Smooth muscle cell (in vitro differentiated cells): ENCODE measurements around the gene SKP1. TPM values are rescaled to one million over a fixed set of nuclear protein-coding genes. Genes with fewer than 3 reads are reported as not detected.
A peak's percentile ranks its signal among the peaks of the same experiment; 100 is the strongest.

ENCODE experiments used
- DNase-seq: peaks from one replicate; lab custom pipeline; 2025; ENCODE audit not compliant: unreplicated experiment; lab: John Stamatoyannopoulos, UW
- H2AFZ ChIP-seq: fragments of 200-600 bp; sonication (generic); 2 replicates; pipeline ENCODE4 v1.6.0; 2016; ENCODE audit warnings: antibody characterized with exemption, low read depth, mild to moderate bottlenecking
- H3F3A ChIP-seq: fragments of 200-600 bp; sonication (generic); 2 replicates; pipeline ENCODE4 v1.6.0; 2017; ENCODE audit warnings: antibody characterized with exemption, low read depth
- H3K27ac ChIP-seq: fragments of 200-600 bp; sonication (generic); 2 replicates; pipeline ENCODE4 v1.5.1; 2016; ENCODE audit warnings: low read depth, mild to moderate bottlenecking
- H3K27me3 ChIP-seq: fragments of 200-600 bp; sonication (generic); 2 replicates; pipeline ENCODE4 v1.6.1; 2016; ENCODE audit warnings: low read depth, mild to moderate bottlenecking
- H3K36me3 ChIP-seq: fragments of 200-600 bp; sonication (generic); 2 replicates; pipeline ENCODE4 v1.5.1; 2016; ENCODE audit warnings: low read depth
- H3K4me1 ChIP-seq: fragments of 200-600 bp; sonication (generic); 2 replicates; pipeline ENCODE4 v1.5.1; 2016; ENCODE audit warnings: low read depth
- H3K4me2 ChIP-seq: fragments of 200-600 bp; sonication (generic); 2 replicates; pipeline ENCODE4 v1.6.0; 2016; ENCODE audit warnings: mild to moderate bottlenecking
- H3K4me3 ChIP-seq: fragments of 200-600 bp; sonication (generic); 2 replicates; pipeline ENCODE4 v1.5.1; 2016; ENCODE audit warnings: mild to moderate bottlenecking
- H3K79me2 ChIP-seq: fragments of 200-600 bp; sonication (generic); 2 replicates; pipeline ENCODE4 v1.6.0; 2016; ENCODE audit warnings: low read depth, mild to moderate bottlenecking
- H3K9ac ChIP-seq: fragments of 200-600 bp; sonication (generic); 2 replicates; pipeline ENCODE4 v1.6.0; 2016; ENCODE audit warnings: low read depth
- H3K9me3 ChIP-seq: fragments of 200-600 bp; sonication (generic); replicated peaks from 2 replicates; pipeline ENCODE4 v1.5.1; 2016; ENCODE audit warnings: low read depth
- H4K20me1 ChIP-seq: fragments of 200-600 bp; sonication (generic); 2 replicates; pipeline ENCODE4 v1.6.0; 2016; ENCODE audit warnings: low read depth
- WGBS: methylation state at CpG from one replicate; pipeline ENCODE4 v1.1.7; 2016; ENCODE audit warnings: low lambda C conversion rate; 5-methylcytosine and 5-hydroxymethylcytosine counted together
- polyA plus RNA-seq: library from polyadenylated mRNA; unstranded; fragments of >200 nt; fragmentation: Nextera tagmentation; extraction: Ambion mirVana; gene quantifications from 2 replicates; pipeline ENCODE4 v1.2.1, GENCODE V29; 2016
- total RNA-seq: library from RNA; depleted of rRNA; stranded (reverse); fragments of >200 nt; gene quantifications from 2 replicates; pipeline ENCODE4 v1.2.3, GENCODE V29; 2014
- TF ChIP-seq, protein P1 (sequence below): fragments of 200-600 bp; sonication (generic); IDR thresholded peaks from 2 replicates; pipeline ENCODE4 v1.5.1; 2017; ENCODE audit warnings: borderline replicate concordance, mild to moderate bottlenecking, antibody characterized with exemption; ENCODE audit not compliant: insufficient read depth, poor library complexity, severe bottlenecking

Gene SKP1
- total and polyA plus RNA-seq, 2 experiments from 2014 or later: 620 to 739 TPM

DNA sequence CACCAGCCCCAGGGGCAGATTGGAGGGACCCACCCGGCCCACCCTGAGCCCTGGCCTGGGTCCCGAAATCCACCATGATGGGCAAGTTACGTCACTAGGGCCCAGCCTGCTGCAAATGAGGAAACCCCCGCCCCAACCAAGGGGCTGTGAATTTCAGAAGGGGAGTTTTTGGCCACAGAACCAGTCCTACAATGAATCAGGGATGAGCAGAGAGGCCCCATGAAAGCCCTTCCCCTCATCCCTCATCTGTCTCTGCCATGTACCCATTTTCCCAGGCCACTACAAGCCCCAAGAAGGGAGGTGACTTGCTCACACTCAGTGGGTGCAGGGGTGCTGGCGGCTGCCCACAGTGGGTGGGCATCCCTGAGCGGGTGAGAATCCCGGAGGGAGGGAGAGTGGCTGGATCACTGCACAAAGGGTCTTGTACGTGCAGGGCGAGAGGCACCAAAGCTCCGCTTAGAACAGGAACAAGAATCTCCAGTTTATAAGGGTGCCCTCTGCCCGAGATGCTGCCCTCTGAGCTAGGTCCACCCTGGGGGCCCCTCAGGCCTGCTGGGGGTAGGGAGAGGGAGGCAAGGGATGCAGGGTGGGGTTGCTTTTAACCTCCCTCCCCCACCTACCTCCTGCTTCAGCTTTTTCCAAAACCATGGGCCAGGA, 72.6 kb downstream of the SKP1 start:
- no peaks in the 10 kb centered on the region for H3K9me3 ChIP-seq
- H3F3A ChIP-seq: no peaks in the 10 kb centered on the region
- DNase-seq: no peak
- no peak overlapping the region for H3K9ac ChIP-seq
- H3K4me3 ChIP-seq: no peak overlapping the region
- no peak overlapping the region for H3K4me2 ChIP-seq
- no peaks in the 10 kb centered on the region for H3K4me1 ChIP-seq
- 96% methylated on average over 11 of the region's 11 CpGs for WGBS
- no peaks in the 10 kb centered on the region for H3K27me3 ChIP-seq
- no peaks in the 10 kb centered on the region for H3K36me3 ChIP-seq
- H3K79me2 ChIP-seq: no peaks in the 10 kb centered on the region
- H3K27ac ChIP-seq: no peak overlapping the region
- TF ChIP-seq, protein P1, sequence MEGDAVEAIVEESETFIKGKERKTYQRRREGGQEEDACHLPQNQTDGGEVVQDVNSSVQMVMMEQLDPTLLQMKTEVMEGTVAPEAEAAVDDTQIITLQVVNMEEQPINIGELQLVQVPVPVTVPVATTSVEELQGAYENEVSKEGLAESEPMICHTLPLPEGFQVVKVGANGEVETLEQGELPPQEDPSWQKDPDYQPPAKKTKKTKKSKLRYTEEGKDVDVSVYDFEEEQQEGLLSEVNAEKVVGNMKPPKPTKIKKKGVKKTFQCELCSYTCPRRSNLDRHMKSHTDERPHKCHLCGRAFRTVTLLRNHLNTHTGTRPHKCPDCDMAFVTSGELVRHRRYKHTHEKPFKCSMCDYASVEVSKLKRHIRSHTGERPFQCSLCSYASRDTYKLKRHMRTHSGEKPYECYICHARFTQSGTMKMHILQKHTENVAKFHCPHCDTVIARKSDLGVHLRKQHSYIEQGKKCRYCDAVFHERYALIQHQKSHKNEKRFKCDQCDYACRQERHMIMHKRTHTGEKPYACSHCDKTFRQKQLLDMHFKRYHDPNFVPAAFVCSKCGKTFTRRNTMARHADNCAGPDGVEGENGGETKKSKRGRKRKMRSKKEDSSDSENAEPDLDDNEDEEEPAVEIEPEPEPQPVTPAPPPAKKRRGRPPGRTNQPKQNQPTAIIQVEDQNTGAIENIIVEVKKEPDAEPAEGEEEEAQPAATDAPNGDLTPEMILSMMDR: no peak
- H4K20me1 ChIP-seq: no peaks in the 10 kb centered on the region
- no peak overlapping the region for H2AFZ ChIP-seq

DNA sequence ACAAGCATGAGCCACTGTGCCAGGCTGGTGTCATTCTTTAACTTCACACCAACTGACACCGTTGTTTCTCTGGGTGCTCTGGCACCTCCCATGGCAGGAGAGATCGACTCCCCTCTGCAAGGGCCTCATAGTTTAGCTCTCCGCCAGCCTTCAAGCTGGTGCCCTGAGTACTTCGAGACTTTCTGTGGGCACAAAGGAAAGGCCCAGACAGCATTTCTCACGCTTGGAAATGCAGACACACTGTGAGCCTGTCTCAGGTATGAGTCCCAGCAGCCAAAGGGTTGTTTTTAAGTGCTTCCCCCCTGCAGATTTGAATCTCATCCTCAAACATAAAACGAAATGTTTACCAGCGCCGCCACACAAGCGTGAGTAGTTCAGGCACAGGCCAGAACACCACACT, 73.4 kb downstream of the SKP1 start:
- no peak overlapping the region for H3K27ac ChIP-seq
- TF ChIP-seq, protein P1: no peak
- H3K4me1 ChIP-seq: no peaks in the 10 kb centered on the region
- no peaks in the 10 kb centered on the region for H3K27me3 ChIP-seq
- H3F3A ChIP-seq: no peaks in the 10 kb centered on the region
- WGBS: 94% methylated on average over 9 of the region's 9 CpGs
- H3K79me2 ChIP-seq: no peaks in the 10 kb centered on the region
- no peaks in the 10 kb centered on the region for H4K20me1 ChIP-seq
- no peak overlapping the region for H3K4me3 ChIP-seq
- H3K9me3 ChIP-seq: no peaks in the 10 kb centered on the region
- no peak for DNase-seq
- H3K36me3 ChIP-seq: no peaks in the 10 kb centered on the region
- H3K4me2 ChIP-seq: no peak overlapping the region
- no peak overlapping the region for H3K9ac ChIP-seq
- no peak overlapping the region for H2AFZ ChIP-seq

DNA sequence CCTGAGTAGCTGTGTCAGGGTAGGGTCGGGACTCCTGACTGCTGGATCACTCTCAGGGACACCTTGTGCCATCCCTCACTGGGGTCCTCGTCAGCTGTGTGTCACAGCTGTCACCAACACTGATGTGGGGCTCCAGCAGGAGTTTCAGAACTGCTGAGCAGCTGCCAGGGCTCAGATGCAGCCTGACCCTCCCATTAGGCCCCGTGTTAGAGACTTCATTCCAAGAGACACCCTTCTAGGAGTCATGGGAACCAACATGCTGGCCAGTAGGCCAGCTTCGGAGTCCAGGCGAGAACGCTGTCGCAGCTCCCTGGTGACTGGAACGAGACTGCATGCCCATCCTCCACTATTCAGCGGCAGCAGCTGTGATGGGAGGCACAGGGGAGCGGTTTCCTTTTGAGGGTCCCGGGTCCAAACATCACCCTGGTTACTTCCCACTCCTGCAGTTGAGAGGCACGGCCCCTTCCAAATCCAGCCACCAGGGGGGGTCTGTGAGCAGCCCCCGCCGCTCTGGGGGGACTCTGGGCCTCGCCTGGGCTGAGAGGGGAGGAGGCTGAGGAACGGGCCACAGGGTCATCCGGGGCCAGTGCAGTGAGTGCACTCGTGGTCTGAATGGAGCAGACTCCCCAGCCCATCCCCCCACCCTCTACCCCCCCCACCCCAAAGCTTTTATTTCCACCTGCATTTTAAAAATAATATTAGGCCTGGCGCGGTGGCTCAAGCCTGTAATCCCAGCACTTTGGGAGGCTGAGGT, 74.9 kb downstream of the SKP1 start:
- H3K9me3 ChIP-seq: no peaks in the 10 kb centered on the region
- H3K9ac ChIP-seq: no peak overlapping the region
- no peak for DNase-seq
- no peaks in the 10 kb centered on the region for H3K27me3 ChIP-seq
- peaks cover 7% of the 10 kb centered on the region for H3K4me1 ChIP-seq
- no peaks in the 10 kb centered on the region for H3K36me3 ChIP-seq
- 56% methylated on average over 17 of the region's 20 CpGs for WGBS
- no peak overlapping the region for H2AFZ ChIP-seq
- H3K4me3 ChIP-seq: no peak overlapping the region
- H3K4me2 ChIP-seq: no peak overlapping the region
- H3K79me2 ChIP-seq: no peaks in the 10 kb centered on the region
- no peaks in the 10 kb centered on the region for H4K20me1 ChIP-seq
- TF ChIP-seq, protein P1: peak; percentile 61
- no peaks in the 10 kb centered on the region for H3F3A ChIP-seq
- no peak overlapping the region for H3K27ac ChIP-seq
